Transverse colon (tissue), 4 donors: ENCODE data around the gene PECR. TPM values are rescaled to one million over a fixed set of nuclear protein-coding genes. Genes with fewer than 3 reads are reported as not detected.
"Not testable (repeated sequence)": the region's sequence is repeated elsewhere in the genome, so short reads cannot be mapped to it uniquely, and the experiment has no call there.

Experiments used
- DNase-seq: peaks from one replicate; pipeline ENCODE4 v3.0.0-alpha.2; 2019
- H3K27ac ChIP-seq, 4 donors: fragments of 200-600 bp; sonication (generic); 2 replicates each; pipeline ENCODE4 v1.5.1; 2016 to 2018; ENCODE audit warnings: inconsistent platforms in 4 of 4
- H3K27me3 ChIP-seq: fragments of 200-600 bp; sonication (generic); 2 replicates; pipeline ENCODE4 v1.5.1; 2017; ENCODE audit warnings: inconsistent platforms
- H3K36me3 ChIP-seq, 4 donors: fragments of 200-600 bp; sonication (generic); 2 replicates each; pipeline ENCODE4 v1.5.1; 2017 to 2019; ENCODE audit warnings: inconsistent platforms in 4 of 4
- H3K4me1 ChIP-seq, 4 donors: fragments of 200-600 bp; sonication (generic); 2 replicates each; pipeline ENCODE4 v1.5.1; 2017 to 2020; ENCODE audit warnings: inconsistent platforms in 4 of 4
- H3K4me3 ChIP-seq, 4 donors: fragments of 200-600 bp; sonication (generic); 1 replicate in 1 of 4; 2 replicates in 3 of 4; pipeline versions ENCODE4 v1.5.1 to v1.6.1; 2017 to 2019; ENCODE audit warnings: inconsistent platforms in 4 of 4
- H3K9me3 ChIP-seq, 2 donors: fragments of 200-600 bp; sonication (generic); 2 replicates each; pipeline ENCODE4 v1.5.1; 2017 to 2019; ENCODE audit warnings: inconsistent platforms in 2 of 2
- EP300 ChIP-seq: sonication (generic); formaldehyde crosslinking; IDR thresholded peaks from one replicate; pipeline ENCODE4 v1.6.1; 2017; ENCODE audit warnings: antibody characterized with exemption, low read depth
- POLR2A ChIP-seq: fragments of 450-650 bp; IDR thresholded peaks from one replicate; pipeline ENCODE4 v1.6.1; 2016; ENCODE audit warnings: antibody characterized with exemption, mild to moderate bottlenecking, moderate library complexity
- POLR2AphosphoS5 ChIP-seq, 3 donors: sonication (generic); formaldehyde crosslinking; IDR thresholded peaks; one replicate each; pipeline ENCODE4 v1.6.1; 2016; ENCODE audit warnings: antibody characterized with exemption in 3 of 3
- WGBS, 2 donors: methylation state at CpG; one replicate each; pipeline ENCODE4 v1.1.5; 2018; ENCODE audit warnings: low coverage in 1 of 2; 5-methylcytosine and 5-hydroxymethylcytosine counted together
- in situ Hi-C, 4 donors: fragments of 200-750 bp; cut with MboI; loops; one replicate each; pipeline versions ENCODE4 v1.15.0 to v1.15.1; 2017; ENCODE audit warnings: low sequenced_read_pairs in 3 of 4, low pct_ligation_motif_present in 1 of 4, low pct_unique_long_range_greater_than_20kb in 1 of 4
- intact Hi-C: fragments of 100-400 bp; cut with DNase I; formaldehyde crosslinking; loops from one replicate; pipeline ENCODE4 v1.15.1; 2023; ENCODE audit warnings: low total_unique reads
- total RNA-seq, 4 donors: library from RNA; depleted of rRNA; stranded (reverse); fragments of >200 nt; gene quantifications; one replicate each; pipeline ENCODE4 v1.1.0, GENCODE V29; 2016
- TF ChIP-seq, protein P1 (sequence below), 5 experiments: fragments of 200-600 bp in 3 of 5; fragments of 450-650 bp in 2 of 5; sonication (generic) in 3 of 5; IDR thresholded peaks; 1 replicate in 2 of 5; 2 replicates in 3 of 5; pipeline ENCODE4 v1.5.1; 2016 to 2017; ENCODE audit warnings: antibody characterized with exemption in 5 of 5, inconsistent platforms in 3 of 5, mild to moderate bottlenecking in 2 of 5, moderate library complexity in 1 of 5

PECR gene
- total RNA-seq, 4 donors from 2014 or later = 10.3 to 137 (median 25.8) TPM

DNA sequence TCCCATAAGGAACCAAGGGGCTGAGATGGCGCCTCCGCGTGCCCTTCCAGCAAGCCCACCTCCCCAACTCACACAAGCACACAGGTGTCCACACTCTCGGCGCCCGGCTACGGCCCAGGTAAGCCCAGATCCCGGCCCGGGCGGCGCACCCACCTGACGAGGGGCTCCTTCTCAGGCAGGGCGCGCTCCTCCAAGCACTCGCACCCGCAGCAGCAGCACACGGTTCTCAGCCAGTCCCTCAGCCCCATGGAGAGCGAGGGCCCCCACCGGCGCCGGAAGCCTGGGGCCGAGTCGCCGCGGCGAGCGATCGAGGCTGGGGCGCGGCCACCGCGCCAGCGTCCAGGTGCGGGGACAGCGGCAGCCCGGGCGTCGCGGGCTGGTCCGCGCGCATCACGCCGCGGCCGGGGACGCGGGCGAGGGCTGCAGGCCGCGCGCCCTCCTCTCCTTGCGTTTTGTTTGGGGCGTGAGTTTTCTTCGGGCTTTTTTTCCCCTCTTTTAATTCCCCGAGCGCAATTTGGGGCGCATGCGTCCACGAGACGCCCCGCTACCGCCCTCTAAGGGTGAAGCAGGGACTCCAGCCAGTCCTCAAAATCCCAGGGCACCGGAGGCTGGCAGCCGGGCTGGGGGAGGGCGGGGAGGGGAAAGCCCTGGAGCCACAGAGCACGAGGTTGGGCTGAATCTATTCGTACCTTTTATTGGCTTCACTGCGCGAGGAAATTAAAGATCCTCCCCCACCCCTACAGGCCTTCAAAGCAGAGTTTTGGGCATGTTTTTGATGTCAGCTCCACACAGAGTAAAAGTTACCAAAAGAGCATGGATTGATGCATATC is 68.3 kb downstream of the PECR start, which contains the start of gene MREG:
Gene MREG (minus strand): TSS at position 472 of the 830 bp plus-strand sequence. CDS start 224 bp downstream, at position 248.
- no peaks in the 10 kb centered on the region for H3K36me3 ChIP-seq
- H3K9me3 ChIP-seq = no peaks in the 10 kb centered on the region
- peak within 1 kb of the TSS; percentile 18 to 75 (median 74) for H3K27ac ChIP-seq
- WGBS, 2 donors = 1 to 7% methylated on average over 3 to 42 of the region's 70 CpGs
- H3K4me3 ChIP-seq = peak within 1 kb of the TSS; percentile 33 to 75 (median 51)
- H3K4me1 ChIP-seq = peaks cover 0 to 14% (median 7%) of the 10 kb centered on the region in 4 donors
- H3K27me3 ChIP-seq = no peaks in the 10 kb centered on the region
- in situ Hi-C loops (no loop called here), intact Hi-C loops (no loop called here)
- peak; percentile 81 for DNase-seq
- TF ChIP-seq, protein P1, sequence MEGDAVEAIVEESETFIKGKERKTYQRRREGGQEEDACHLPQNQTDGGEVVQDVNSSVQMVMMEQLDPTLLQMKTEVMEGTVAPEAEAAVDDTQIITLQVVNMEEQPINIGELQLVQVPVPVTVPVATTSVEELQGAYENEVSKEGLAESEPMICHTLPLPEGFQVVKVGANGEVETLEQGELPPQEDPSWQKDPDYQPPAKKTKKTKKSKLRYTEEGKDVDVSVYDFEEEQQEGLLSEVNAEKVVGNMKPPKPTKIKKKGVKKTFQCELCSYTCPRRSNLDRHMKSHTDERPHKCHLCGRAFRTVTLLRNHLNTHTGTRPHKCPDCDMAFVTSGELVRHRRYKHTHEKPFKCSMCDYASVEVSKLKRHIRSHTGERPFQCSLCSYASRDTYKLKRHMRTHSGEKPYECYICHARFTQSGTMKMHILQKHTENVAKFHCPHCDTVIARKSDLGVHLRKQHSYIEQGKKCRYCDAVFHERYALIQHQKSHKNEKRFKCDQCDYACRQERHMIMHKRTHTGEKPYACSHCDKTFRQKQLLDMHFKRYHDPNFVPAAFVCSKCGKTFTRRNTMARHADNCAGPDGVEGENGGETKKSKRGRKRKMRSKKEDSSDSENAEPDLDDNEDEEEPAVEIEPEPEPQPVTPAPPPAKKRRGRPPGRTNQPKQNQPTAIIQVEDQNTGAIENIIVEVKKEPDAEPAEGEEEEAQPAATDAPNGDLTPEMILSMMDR (IDR thresholded peaks at IDR 0.05) = peak; percentile 38 to 75 (median 67)
- no peak for TF ChIP-seq EP300

DNA sequence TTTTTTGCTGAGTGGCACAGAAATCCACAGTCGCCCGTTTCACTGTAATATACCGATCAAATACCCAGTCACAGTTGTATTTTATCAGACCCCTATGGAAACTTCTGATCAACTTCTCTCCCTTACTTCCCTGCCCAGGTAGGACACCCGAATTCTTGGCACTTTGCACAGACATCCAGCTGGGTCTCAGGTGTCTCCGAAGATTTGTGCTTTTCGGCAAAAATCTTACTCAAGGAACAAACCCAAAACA is 68.9 kb downstream of the PECR start:
- H3K4me3 ChIP-seq = peak overlapping the region; percentile 33 to 75 (median 51)
- in situ Hi-C loops = no loop called here
- no peaks in the 10 kb centered on the region for H3K36me3 ChIP-seq
- H3K4me1 ChIP-seq = peaks cover 0 to 14% (median 7%) of the 10 kb centered on the region in 4 donors
- H3K27ac ChIP-seq = peak overlapping the region; percentile 18 to 75 (median 74)
- H3K9me3 ChIP-seq = no peaks in the 10 kb centered on the region
- 8 to 9% methylated on average over 5 to 6 of the region's 6 CpGs for WGBS, 2 donors
- intact Hi-C loops = no loop called here
- DNase-seq = no peak
- H3K27me3 ChIP-seq = no peaks in the 10 kb centered on the region
- TF ChIP-seq POLR2AphosphoS5 (IDR thresholded peaks at IDR 0.05) (no peak), POLR2A (no peak)
- TF ChIP-seq, protein P1 (IDR thresholded peaks at IDR 0.05) = no peak

DNA sequence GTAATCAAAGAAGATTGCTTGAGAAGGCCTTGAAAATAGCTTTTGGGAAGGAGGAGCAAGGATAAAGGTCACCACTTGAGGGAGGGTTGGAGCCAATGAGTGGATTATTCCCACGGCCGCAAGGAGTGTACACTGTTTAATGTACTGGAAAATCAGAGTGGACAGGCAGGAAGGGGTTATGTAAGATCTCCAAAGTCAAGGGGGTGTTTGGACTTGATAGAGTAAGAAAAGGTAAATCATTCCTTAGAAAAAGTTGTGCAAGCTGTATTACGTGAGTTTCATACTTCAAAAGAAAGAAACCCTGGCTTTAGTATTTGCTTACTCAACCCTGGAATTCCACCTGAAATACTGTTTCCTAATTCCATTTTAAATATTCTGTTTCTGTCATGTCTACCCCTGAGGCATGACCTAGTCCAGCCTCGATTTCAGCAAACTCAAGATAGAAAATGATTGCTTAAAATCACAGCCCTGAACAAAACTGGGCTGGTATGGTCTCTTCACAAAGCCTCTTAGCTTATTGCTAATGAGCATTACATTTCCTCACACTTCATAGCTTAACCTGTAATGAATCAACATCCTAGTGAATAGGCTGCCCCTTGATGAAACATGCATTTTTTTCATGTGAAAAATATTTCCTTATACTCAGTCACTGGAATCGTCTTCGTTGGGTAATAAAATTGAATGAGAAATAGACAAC is 69.3 kb downstream of the PECR start:
- TF ChIP-seq POLR2AphosphoS5 (IDR thresholded peaks at IDR 0.05) = no peak
- TF ChIP-seq, protein P1 (IDR thresholded peaks at IDR 0.05) = peak in 1 of 5 experiments; percentile 11
- no peak for TF ChIP-seq EP300
- TF ChIP-seq POLR2A = no peak
- Histone ChIP-seq H3K9me3 (no peaks in the 10 kb centered on the region), H3K4me3 (peak overlapping the region in 3 of 4 donors; percentile 42 to 75 (median 60)), H3K27me3 (no peaks in the 10 kb centered on the region), H3K27ac (peak overlapping the region; percentile 18 to 75 (median 74)), H3K4me1 (peaks cover 0 to 14% (median 7%) of the 10 kb centered on the region in 4 donors), H3K36me3 (no peaks in the 10 kb centered on the region)
- 11 to 21% methylated on average over 6 of the region's 6 CpGs for WGBS, 2 donors
- in situ Hi-C loops = no loop called here
- intact Hi-C loops = no loop called here
- no peak for DNase-seq

DNA sequence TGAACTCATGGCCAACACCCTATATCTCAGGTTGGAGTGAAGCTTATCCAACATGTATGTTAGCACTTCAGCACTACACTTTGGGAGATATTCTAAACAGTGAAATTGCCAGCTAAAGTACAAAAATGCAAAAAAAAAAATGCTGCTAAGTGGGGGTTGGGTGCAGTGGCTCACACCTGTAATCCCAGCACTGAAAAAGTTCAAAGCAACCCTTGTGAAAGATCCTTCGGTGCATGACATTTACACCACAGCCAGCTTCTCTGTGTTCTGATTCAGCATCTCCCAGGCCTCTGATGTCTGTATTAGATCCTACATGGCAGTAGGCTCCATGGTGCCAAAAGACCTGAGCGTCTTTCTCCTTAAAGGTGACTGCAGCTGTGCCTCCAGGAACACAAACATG is 72.4 kb downstream of the PECR start:
- H3K4me3 ChIP-seq, intact Hi-C loops, H3K27ac ChIP-seq, H3K36me3 ChIP-seq, H3K9me3 ChIP-seq, in situ Hi-C loops, H3K27me3 ChIP-seq, DNase-seq: not testable (repeated sequence)
- WGBS, 2 donors = 90% methylated on average over 2 of the region's 2 CpGs; no CpG with 5 or more reads in 1 of the 2 donors
- peaks cover 0 to 14% (median 7%) of the 10 kb centered on the region in 4 donors for H3K4me1 ChIP-seq
